Measurements from ENCODE around the gene KCNE3.

- TF ChIP-seq, protein P1, sequence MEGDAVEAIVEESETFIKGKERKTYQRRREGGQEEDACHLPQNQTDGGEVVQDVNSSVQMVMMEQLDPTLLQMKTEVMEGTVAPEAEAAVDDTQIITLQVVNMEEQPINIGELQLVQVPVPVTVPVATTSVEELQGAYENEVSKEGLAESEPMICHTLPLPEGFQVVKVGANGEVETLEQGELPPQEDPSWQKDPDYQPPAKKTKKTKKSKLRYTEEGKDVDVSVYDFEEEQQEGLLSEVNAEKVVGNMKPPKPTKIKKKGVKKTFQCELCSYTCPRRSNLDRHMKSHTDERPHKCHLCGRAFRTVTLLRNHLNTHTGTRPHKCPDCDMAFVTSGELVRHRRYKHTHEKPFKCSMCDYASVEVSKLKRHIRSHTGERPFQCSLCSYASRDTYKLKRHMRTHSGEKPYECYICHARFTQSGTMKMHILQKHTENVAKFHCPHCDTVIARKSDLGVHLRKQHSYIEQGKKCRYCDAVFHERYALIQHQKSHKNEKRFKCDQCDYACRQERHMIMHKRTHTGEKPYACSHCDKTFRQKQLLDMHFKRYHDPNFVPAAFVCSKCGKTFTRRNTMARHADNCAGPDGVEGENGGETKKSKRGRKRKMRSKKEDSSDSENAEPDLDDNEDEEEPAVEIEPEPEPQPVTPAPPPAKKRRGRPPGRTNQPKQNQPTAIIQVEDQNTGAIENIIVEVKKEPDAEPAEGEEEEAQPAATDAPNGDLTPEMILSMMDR (IDR thresholded peaks at IDR 0.05; ENCODE audit: low read depth, low read length), result no peak
- no peak for TF ChIP-seq EZH2phosphoT487 (IDR thresholded peaks at IDR 0.05; ENCODE audit: low read depth)
These were observed 38.1 kb downstream of the KCNE3 start for GRCh38 chr11:74429205-74429604.
